GM10847 (cell line): ENCODE measurements around the gene NKD2.

Source experiments
- POLR2A ChIP-seq: IDR thresholded peaks from 2 replicates; pipeline ENCODE4 v1.6.1; 2011; ENCODE audit not compliant: insufficient read length; ENCODE audit errors: extremely low read depth

NKD2 gene

GRCh38 chr5:989961-990530, 18.6 kb upstream of the NKD2 start:
- no peak for TF ChIP-seq POLR2A

- TF ChIP-seq POLR2A, result no peak
These were observed 16.9 kb upstream of the NKD2 start for GRCh38 chr5:991472-992267.

- TF ChIP-seq POLR2A, result no peak
These were observed 14.4 kb upstream of the NKD2 start for GRCh38 chr5:994272-994607.

GRCh38 chr5:994821-995220, 13.8 kb upstream of the NKD2 start:
- no peak for TF ChIP-seq POLR2A

- TF ChIP-seq POLR2A, result no peak
These were observed 13.3 kb upstream of the NKD2 start for GRCh38 chr5:995318-995717.

- no peak for TF ChIP-seq POLR2A
These were observed 11.6 kb upstream of the NKD2 start for GRCh38 chr5:997001-997474.

- TF ChIP-seq POLR2A, result no peak
These were observed 10.9 kb upstream of the NKD2 start for GRCh38 chr5:997711-998110.

GRCh38 chr5:998246-999031, 10.2 kb upstream of the NKD2 start:
- no peak for TF ChIP-seq POLR2A

GRCh38 chr5:999032-999501, 9.5 kb upstream of the NKD2 start:
- no peak for TF ChIP-seq POLR2A

GRCh38 chr5:999724-1000123, 8.9 kb upstream of the NKD2 start:
- TF ChIP-seq POLR2A, result no peak

GRCh38 chr5:1000329-1000728, 8.3 kb upstream of the NKD2 start:
- TF ChIP-seq POLR2A, result no peak

- no peak for TF ChIP-seq POLR2A
These were observed 7.0 kb upstream of the NKD2 start for GRCh38 chr5:1001406-1002270.

GRCh38 chr5:1002271-1002546, 6.4 kb upstream of the NKD2 start:
- TF ChIP-seq POLR2A, result no peak

- TF ChIP-seq POLR2A, result no peak
These were observed 5.8 kb upstream of the NKD2 start for GRCh38 chr5:1002836-1003235.

GRCh38 chr5:1003296-1003937, 5.2 kb upstream of the NKD2 start:
- no peak for TF ChIP-seq POLR2A
